Kidney epithelial cell (primary cell): ENCODE results near the gene SLC2A13. TPM values are rescaled to one million over a fixed set of nuclear protein-coding genes. Genes with fewer than 3 reads are reported as not detected.

Source experiments
- DNase-seq: peaks from one replicate; pipeline ENCODE4 v3.0.0-alpha.2; 2010; ENCODE audit warnings: low read depth
- H3K27me3 ChIP-seq: 2 replicates; pipeline ENCODE4 v1.6.0; 2011; ENCODE audit warnings: low read length; ENCODE audit not compliant: control insufficient read depth, insufficient read depth
- H3K36me3 ChIP-seq: 2 replicates; pipeline ENCODE4 v1.5.1; 2011; ENCODE audit warnings: low read length; ENCODE audit not compliant: control insufficient read depth, insufficient read depth
- H3K4me3 ChIP-seq: 2 replicates; pipeline ENCODE4 v1.5.1; 2011; ENCODE audit warnings: low read depth, mild to moderate bottlenecking, control low read depth, low read length
- CTCF ChIP-seq: IDR thresholded peaks from 2 replicates; pipeline ENCODE4 v1.5.1; 2011; ENCODE audit warnings: mild to moderate bottlenecking, moderate library complexity, low read length, control low read depth, inconsistent platforms; ENCODE audit not compliant: insufficient read depth, poor library complexity, severe bottlenecking
- total RNA-seq: library from RNA; depleted of rRNA; stranded (reverse); fragments of >200 nt; gene quantifications from 2 replicates; pipeline ENCODE4 v1.2.3, GENCODE V29; 2015

SLC2A13 gene
- total RNA-seq, 1 donor from 2014 or later: 6.8 TPM

GRCh38 chr12:39956725-39957124 is 149.2 kb downstream of the SLC2A13 start:
- no peaks in the 10 kb centered on the region for H3K27me3 ChIP-seq
- H3K4me3 ChIP-seq: no peak overlapping the region
- no peaks in the 10 kb centered on the region for H3K36me3 ChIP-seq
- TF ChIP-seq CTCF: no peak
- DNase-seq: no peak

- Histone ChIP-seq H3K27me3 (no peaks in the 10 kb centered on the region), H3K4me3 (no peak overlapping the region), H3K36me3 (no peaks in the 10 kb centered on the region)
- no peak for DNase-seq
- TF ChIP-seq CTCF: no peak
These were observed 159.3 kb downstream of the SLC2A13 start for GRCh38 chr12:39946361-39947280.

- Histone ChIP-seq H3K27me3 (no peaks in the 10 kb centered on the region), H3K4me3 (no peak overlapping the region), H3K36me3 (no peaks in the 10 kb centered on the region)
- DNase-seq: no peak
- no peak for TF ChIP-seq CTCF
These were observed 168.8 kb downstream of the SLC2A13 start for GRCh38 chr12:39937119-39937518.

GRCh38 chr12:39935839-39936238 is 170.0 kb downstream of the SLC2A13 start:
- DNase-seq: no peak
- no peak overlapping the region for H3K4me3 ChIP-seq
- H3K36me3 ChIP-seq: no peaks in the 10 kb centered on the region
- TF ChIP-seq CTCF: no peak
- H3K27me3 ChIP-seq: no peaks in the 10 kb centered on the region

GRCh38 chr12:39935275-39935674 is 170.6 kb downstream of the SLC2A13 start:
- no peak overlapping the region for H3K4me3 ChIP-seq
- no peak for TF ChIP-seq CTCF
- DNase-seq: no peak
- no peaks in the 10 kb centered on the region for H3K27me3 ChIP-seq
- H3K36me3 ChIP-seq: no peaks in the 10 kb centered on the region
